Measurements from ENCODE around the gene BCL11B. TPM values are rescaled to one million over a fixed set of nuclear protein-coding genes. Genes with fewer than 3 reads are reported as not detected.

The BCL11B gene
- total and polyA plus RNA-seq, 9 of the 15 experiments (the other 6 are each of a cell fraction or from before 2014, with no cell fraction given) = 0.09 TPM; not detected in 8

DNA sequence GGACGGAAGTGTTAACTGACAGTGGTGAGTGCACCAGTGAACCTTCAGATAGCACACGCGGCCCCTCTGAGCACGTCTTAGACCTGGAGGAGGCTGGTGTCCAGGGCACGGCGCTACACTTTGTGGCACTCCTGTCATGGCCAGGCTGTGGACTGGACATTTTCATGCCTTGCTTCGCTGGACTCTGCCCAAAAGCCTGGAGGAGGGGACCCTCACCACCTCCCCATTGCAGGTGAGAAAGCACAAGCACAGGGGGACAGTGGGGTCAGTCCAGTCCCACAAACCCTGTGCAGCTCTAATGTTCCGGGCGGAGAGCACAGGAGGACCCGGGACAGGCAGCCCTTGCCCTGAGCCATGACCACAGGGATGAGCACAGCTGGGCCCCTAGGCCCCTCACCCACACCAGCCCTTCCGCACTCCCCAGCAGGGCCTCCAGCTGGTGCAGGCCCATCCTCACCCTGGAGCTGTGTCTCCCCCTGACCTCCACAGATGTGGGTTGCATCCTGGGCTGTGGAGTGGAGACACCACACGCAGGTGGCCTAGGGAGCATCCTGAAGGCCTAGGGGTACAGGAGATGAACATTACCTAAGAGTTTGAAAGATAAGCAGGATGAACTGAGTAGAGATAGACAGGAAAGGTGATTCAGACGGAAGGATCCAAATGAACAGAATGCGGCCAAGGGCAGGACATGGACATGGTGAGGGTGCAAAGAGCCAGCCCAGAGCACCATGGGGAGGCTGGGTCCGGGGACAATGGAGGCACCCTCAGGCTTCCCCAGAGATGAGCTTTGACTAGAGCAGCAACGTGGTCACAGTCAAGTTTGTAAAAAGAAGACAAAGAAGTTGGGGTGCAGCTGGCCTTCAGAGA lies 132.8 kb downstream of the BCL11B start (continued):
- TF ChIP-seq, protein P1, sequence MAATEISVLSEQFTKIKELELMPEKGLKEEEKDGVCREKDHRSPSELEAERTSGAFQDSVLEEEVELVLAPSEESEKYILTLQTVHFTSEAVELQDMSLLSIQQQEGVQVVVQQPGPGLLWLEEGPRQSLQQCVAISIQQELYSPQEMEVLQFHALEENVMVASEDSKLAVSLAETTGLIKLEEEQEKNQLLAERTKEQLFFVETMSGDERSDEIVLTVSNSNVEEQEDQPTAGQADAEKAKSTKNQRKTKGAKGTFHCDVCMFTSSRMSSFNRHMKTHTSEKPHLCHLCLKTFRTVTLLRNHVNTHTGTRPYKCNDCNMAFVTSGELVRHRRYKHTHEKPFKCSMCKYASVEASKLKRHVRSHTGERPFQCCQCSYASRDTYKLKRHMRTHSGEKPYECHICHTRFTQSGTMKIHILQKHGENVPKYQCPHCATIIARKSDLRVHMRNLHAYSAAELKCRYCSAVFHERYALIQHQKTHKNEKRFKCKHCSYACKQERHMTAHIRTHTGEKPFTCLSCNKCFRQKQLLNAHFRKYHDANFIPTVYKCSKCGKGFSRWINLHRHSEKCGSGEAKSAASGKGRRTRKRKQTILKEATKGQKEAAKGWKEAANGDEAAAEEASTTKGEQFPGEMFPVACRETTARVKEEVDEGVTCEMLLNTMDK (IDR thresholded peaks at IDR 0.05; ENCODE audit: borderline replicate concordance, insufficient read depth, low read depth, low read length, poor library complexity, severe bottlenecking) = no peak
- no peak for TF ChIP-seq FOXK1 (CRISPR knock-in tag; IDR thresholded peaks at IDR 0.05; ENCODE audit: borderline replicate concordance)

DNA sequence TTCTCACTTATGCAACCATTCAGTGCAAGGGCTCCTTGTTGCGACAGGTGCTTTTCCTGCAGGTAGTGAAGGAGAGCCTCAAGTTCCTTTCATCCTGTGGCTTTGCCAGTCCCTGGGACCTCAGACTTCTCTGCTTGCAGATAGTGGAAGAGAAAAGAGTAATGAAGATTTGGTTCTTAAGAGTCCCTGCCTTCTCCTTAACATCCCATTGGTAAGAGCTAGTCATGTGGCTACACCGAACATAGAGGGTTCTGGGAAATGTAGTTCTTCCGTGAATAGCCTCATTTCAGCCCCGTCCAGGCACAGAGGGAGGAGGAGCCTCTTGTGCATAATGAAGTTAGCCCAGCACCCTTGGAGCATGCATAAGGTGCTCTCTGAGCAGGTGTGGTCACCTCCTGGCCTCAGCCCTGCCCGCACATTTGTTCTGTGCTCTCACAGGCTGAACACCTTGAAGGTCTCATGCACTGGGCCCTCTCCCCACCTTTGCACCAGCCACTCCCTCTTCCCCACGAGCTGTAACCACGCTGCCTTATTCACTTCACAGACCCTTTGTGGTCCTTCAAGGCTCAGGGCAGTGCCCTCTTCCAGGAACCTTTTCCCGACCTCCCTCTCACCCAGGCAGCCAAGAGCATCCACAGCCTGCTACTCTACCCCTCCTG lies 134.0 kb downstream of the BCL11B start:
- DNase-seq (ENCODE audit: extremely low read depth in 1 of 4, low spot score in 3 of 4) = peak; percentile 1 to 35 (median 20)
- intact Hi-C loops (cut with micrococcal nuclease) (no loop called here), in situ Hi-C loops (cut with MboI) (no loop called here)
- Histone ChIP-seq H3K27ac (ENCODE audit: extremely low read depth, low read depth, low read length) (no peak overlapping the region), H3K36me3 (ENCODE audit: control insufficient read depth, insufficient read depth, low read length) (no peaks in the 10 kb centered on the region), H3K9me3 (replicated peaks; ENCODE audit: control insufficient read depth, insufficient read depth, low read depth, low read length) (no peaks in the 10 kb centered on the region), H3K4me3 (no peak overlapping the region), H3K4me1 (replicated peaks in 1 of 2; ENCODE audit: control insufficient read depth in 2 of 2, insufficient read depth in 2 of 2, low read length in 2 of 2) (no peaks in the 10 kb centered on the region), H3K4me2 (ENCODE audit: insufficient read depth, low read length) (no peak overlapping the region), H3K79me2 (ENCODE audit: control insufficient read depth, insufficient read depth, low read length) (no peaks in the 10 kb centered on the region), H3K9me1 (ENCODE audit: control insufficient read depth, insufficient read depth, low read length) (no peaks in the 10 kb centered on the region), H4K20me1 (replicated peaks; ENCODE audit: control insufficient read depth, insufficient read depth, low read length) (no peaks in the 10 kb centered on the region), H3K27me3 (ENCODE audit: control insufficient read depth in 2 of 2, insufficient read depth in 2 of 2, low read length in 2 of 2) (peaks cover 0 to 7% of the 10 kb centered on the region in 2 experiments; a peak in 2 of 5 replicates), H2AFZ (ENCODE audit: low read depth, low read length) (no peak overlapping the region), H3K9ac (ENCODE audit: insufficient read depth in 1 of 2, low read depth in 2 of 2, low read length in 2 of 2) (no peak overlapping the region)
- POLR2A ChIA-PET = no interaction called here
- ATAC-seq = peak; percentile 94
- no TSS peak for BruUV-seq (replicated peaks)
- CTCF ChIA-PET (ENCODE audit: low intra/inter-chr PET ratio) = no interaction called here
- TF ChIP-seq HCFC1 (IDR thresholded peaks at IDR 0.05; ENCODE audit: low read depth, low read length) = peak; percentile 71; the same call in 1 of the 2 replicates
- no peak for TF ChIP-seq HOXB6 (CRISPR knock-in tag; IDR thresholded peaks at IDR 0.05; ENCODE audit: borderline replicate concordance)
- peak; percentile 50 for TF ChIP-seq NFYB (IDR thresholded peaks at IDR 0.05; ENCODE audit: extremely low read depth, insufficient read length)
- peak; percentile 35 to 36; a peak in 2 of 4 replicates for TF ChIP-seq SIX5 (IDR thresholded peaks at IDR 0.05; ENCODE audit: borderline replicate concordance in 1 of 2, insufficient read depth in 1 of 2, low read depth in 1 of 2, low read length in 2 of 2)
- no peak for TF ChIP-seq TAF1 (IDR thresholded peaks at IDR 0.05; ENCODE audit: control insufficient read depth, extremely low read depth, insufficient read depth, low read length, severe bottlenecking)
- TF ChIP-seq, protein P2, sequence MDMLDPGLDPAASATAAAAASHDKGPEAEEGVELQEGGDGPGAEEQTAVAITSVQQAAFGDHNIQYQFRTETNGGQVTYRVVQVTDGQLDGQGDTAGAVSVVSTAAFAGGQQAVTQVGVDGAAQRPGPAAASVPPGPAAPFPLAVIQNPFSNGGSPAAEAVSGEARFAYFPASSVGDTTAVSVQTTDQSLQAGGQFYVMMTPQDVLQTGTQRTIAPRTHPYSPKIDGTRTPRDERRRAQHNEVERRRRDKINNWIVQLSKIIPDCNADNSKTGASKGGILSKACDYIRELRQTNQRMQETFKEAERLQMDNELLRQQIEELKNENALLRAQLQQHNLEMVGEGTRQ (CRISPR knock-in tag; IDR thresholded peaks at IDR 0.05) = peak; percentile 80
- peak; percentile 62; the same call in 1 of the 2 replicates for TF ChIP-seq RAD51 (IDR thresholded peaks at IDR 0.05; ENCODE audit: borderline replicate concordance, low read depth)
- TF ChIP-seq, protein P3, sequence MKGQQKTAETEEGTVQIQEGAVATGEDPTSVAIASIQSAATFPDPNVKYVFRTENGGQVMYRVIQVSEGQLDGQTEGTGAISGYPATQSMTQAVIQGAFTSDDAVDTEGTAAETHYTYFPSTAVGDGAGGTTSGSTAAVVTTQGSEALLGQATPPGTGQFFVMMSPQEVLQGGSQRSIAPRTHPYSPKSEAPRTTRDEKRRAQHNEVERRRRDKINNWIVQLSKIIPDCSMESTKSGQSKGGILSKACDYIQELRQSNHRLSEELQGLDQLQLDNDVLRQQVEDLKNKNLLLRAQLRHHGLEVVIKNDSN (CRISPR knock-in tag; IDR thresholded peaks at IDR 0.05) = peak; percentile 57
- peak; percentile 73 for TF ChIP-seq ZNF143 (CRISPR knock-in tag; IDR thresholded peaks at IDR 0.05)
- no peak for FAIRE-seq
- WGBS (ENCODE audit: insufficient coverage, low coverage, missing lambda C conversion rate) = 11% methylated on average over 8 of the region's 8 CpGs
